OCI-LY1 (cell line): ENCODE results near the gene HRH4.

Experiments used
- H2AFZ ChIP-seq: fragments of 200-600 bp; sonication (generic), shearing (Covaris generic); 2 replicates; pipeline ENCODE4 v1.6.0; 2014; ENCODE audit warnings: antibody characterized with exemption, mild to moderate bottlenecking, low read length
- H3F3A ChIP-seq: fragments of 200-600 bp; sonication (generic), shearing (Covaris generic); 2 replicates; pipeline ENCODE4 v1.6.0; 2014; ENCODE audit warnings: mild to moderate bottlenecking, antibody characterized with exemption, low read length, moderate library complexity; ENCODE audit not compliant: insufficient read depth
- H3K27ac ChIP-seq: fragments of 200-600 bp; sonication (generic); 2 replicates; pipeline ENCODE4 v1.5.1; 2014; ENCODE audit warnings: low read length, mixed run types, mild to moderate bottlenecking, low read depth; ENCODE audit not compliant: poor library complexity, severe bottlenecking
- H3K27me3 ChIP-seq: fragments of 200-600 bp; sonication (generic); 2 replicates; pipeline ENCODE4 v1.6.0; 2014; ENCODE audit warnings: antibody characterized with exemption, mild to moderate bottlenecking, low read length, moderate library complexity; ENCODE audit not compliant: insufficient read depth
- H3K36me3 ChIP-seq: fragments of 200-600 bp; sonication (generic); 2 replicates; pipeline ENCODE4 v1.6.1; 2014; ENCODE audit warnings: mild to moderate bottlenecking, antibody characterized with exemption, low read length, moderate library complexity, mixed read lengths; ENCODE audit not compliant: insufficient read depth
- H3K4me1 ChIP-seq: fragments of 200-600 bp; sonication (generic); 2 replicates; pipeline ENCODE4 v1.5.1; 2014; ENCODE audit warnings: mild to moderate bottlenecking, low read length, moderate library complexity; ENCODE audit not compliant: insufficient read depth, severe bottlenecking
- H3K4me2 ChIP-seq: fragments of 200-600 bp; sonication (generic), shearing (Covaris generic); 2 replicates; pipeline ENCODE4 v1.6.1; 2014; ENCODE audit warnings: low read length
- H3K4me3 ChIP-seq: fragments of 200-600 bp; sonication (generic); 2 replicates; pipeline ENCODE4 v1.5.1; 2014; ENCODE audit warnings: low read length, low read depth, mild to moderate bottlenecking, mixed read lengths; ENCODE audit not compliant: poor library complexity, severe bottlenecking
- H3K79me2 ChIP-seq: fragments of 200-600 bp; shearing (Covaris generic); 2 replicates; pipeline ENCODE4 v1.6.1; 2016; ENCODE audit warnings: mixed run types, low read length, mixed read lengths; ENCODE audit not compliant: insufficient read depth
- H3K9ac ChIP-seq: fragments of 200-600 bp; sonication (generic), shearing (Covaris generic); 2 replicates; pipeline ENCODE4 v1.6.1; 2014; ENCODE audit warnings: mild to moderate bottlenecking, low read length, mixed read lengths
- H3K9me2 ChIP-seq: fragments of 200-600 bp; sonication (generic), shearing (Covaris generic); 2 replicates; pipeline ENCODE4 v1.6.1; 2014; ENCODE audit warnings: low read depth, mild to moderate bottlenecking, low read length, mixed read lengths
- H3K9me3 ChIP-seq: fragments of 200-600 bp; shearing (Covaris generic); 2 replicates; pipeline ENCODE4 v1.6.1; 2014; ENCODE audit warnings: low read length, mixed read lengths
- H4K20me1 ChIP-seq: fragments of 200-600 bp; sonication (generic), shearing (Covaris generic); 2 replicates; pipeline ENCODE4 v1.6.0; 2016; ENCODE audit warnings: mild to moderate bottlenecking, low read length; ENCODE audit not compliant: insufficient read depth
- EZH2 ChIP-seq: fragments of 200-600 bp; sonication (generic), shearing (Covaris generic); IDR thresholded peaks from 2 replicates; pipeline ENCODE4 v1.8.0; 2017; ENCODE audit warnings: borderline replicate concordance, mixed run types, mild to moderate bottlenecking, antibody characterized with exemption, low read length, moderate library complexity, mixed read lengths
- TF ChIP-seq, protein P1 (sequence below): fragments of 200-600 bp; sonication (generic), shearing (Covaris generic); IDR thresholded peaks from 2 replicates; pipeline ENCODE4 v1.5.1; 2017; ENCODE audit warnings: mild to moderate bottlenecking, antibody characterized with exemption, low read length, moderate library complexity, mixed read lengths

The HRH4 gene

DNA sequence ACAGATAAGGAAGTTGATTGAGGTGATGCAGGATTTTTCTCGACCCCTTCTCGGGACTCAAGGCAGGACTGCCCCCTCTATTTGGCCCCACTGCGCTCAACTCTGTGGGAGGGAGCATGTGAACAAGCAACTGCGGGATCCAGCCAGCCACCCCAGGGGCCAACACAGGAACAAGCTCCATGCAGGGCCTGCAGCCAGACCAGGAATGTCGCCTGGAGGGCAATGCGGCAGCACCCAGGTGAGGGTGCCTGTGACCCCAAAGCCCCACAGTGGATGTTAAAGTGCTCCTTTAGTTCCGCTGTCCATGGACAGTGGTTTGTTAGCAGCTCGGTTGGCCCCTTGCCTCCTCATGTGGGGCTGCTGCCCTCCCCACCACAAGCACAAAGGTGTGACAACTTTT is 57.1 kb downstream of the HRH4 start:
- Histone ChIP-seq H3K9ac (no peak overlapping the region), H3K79me2 (no peaks in the 10 kb centered on the region), H3K36me3 (no peaks in the 10 kb centered on the region)

GRCh38 chr18:24518596-24518995 is 58.2 kb downstream of the HRH4 start:
- no peak overlapping the region for H3K27ac ChIP-seq
- H3K9me3 ChIP-seq = no peaks in the 10 kb centered on the region
- no peaks in the 10 kb centered on the region for H3K9me2 ChIP-seq
- TF ChIP-seq EZH2 = no peak
- TF ChIP-seq, protein P1, sequence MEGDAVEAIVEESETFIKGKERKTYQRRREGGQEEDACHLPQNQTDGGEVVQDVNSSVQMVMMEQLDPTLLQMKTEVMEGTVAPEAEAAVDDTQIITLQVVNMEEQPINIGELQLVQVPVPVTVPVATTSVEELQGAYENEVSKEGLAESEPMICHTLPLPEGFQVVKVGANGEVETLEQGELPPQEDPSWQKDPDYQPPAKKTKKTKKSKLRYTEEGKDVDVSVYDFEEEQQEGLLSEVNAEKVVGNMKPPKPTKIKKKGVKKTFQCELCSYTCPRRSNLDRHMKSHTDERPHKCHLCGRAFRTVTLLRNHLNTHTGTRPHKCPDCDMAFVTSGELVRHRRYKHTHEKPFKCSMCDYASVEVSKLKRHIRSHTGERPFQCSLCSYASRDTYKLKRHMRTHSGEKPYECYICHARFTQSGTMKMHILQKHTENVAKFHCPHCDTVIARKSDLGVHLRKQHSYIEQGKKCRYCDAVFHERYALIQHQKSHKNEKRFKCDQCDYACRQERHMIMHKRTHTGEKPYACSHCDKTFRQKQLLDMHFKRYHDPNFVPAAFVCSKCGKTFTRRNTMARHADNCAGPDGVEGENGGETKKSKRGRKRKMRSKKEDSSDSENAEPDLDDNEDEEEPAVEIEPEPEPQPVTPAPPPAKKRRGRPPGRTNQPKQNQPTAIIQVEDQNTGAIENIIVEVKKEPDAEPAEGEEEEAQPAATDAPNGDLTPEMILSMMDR = no peak
- H4K20me1 ChIP-seq = no peaks in the 10 kb centered on the region
- no peaks in the 10 kb centered on the region for H3F3A ChIP-seq
- no peak overlapping the region for H3K9ac ChIP-seq
- H3K79me2 ChIP-seq = no peaks in the 10 kb centered on the region
- H2AFZ ChIP-seq = no peak overlapping the region
- H3K27me3 ChIP-seq = no peaks in the 10 kb centered on the region
- H3K4me2 ChIP-seq = no peak overlapping the region
- H3K36me3 ChIP-seq = no peaks in the 10 kb centered on the region
- no peaks in the 10 kb centered on the region for H3K4me1 ChIP-seq
- no peak overlapping the region for H3K4me3 ChIP-seq

More for the DNA sequence above, 57.1 kb downstream of the HRH4 start:
- no peaks in the 10 kb centered on the region for H3K9me2 ChIP-seq
- no peak for TF ChIP-seq EZH2
- TF ChIP-seq, protein P1 = no peak
- no peaks in the 10 kb centered on the region for H3F3A ChIP-seq
- H2AFZ ChIP-seq = no peak overlapping the region
- no peaks in the 10 kb centered on the region for H3K27me3 ChIP-seq
- H3K4me3 ChIP-seq = no peak overlapping the region
- no peaks in the 10 kb centered on the region for H3K9me3 ChIP-seq
- H3K27ac ChIP-seq = no peak overlapping the region
- no peak overlapping the region for H3K4me2 ChIP-seq
- H3K4me1 ChIP-seq = no peaks in the 10 kb centered on the region
- no peaks in the 10 kb centered on the region for H4K20me1 ChIP-seq
